Chondrocyte (in vitro differentiated cells): Measurements from ENCODE around the gene MZT1. TPM values are rescaled to one million over a fixed set of nuclear protein-coding genes. Genes with fewer than 3 reads are reported as not detected.

ENCODE experiments used
- DNase-seq: peaks from one replicate; pipeline ENCODE4 v3.0.0; 2021; ENCODE audit warnings: mixed read lengths, low spot score
- H3K27ac Mint-ChIP-seq: one replicate; pipeline ENCODE4 v1.8.0; 2021; ENCODE audit warnings: mild to moderate bottlenecking, moderate library complexity, mixed read lengths; ENCODE audit not compliant: unreplicated experiment
- H3K27me3 Mint-ChIP-seq: 2 replicates; pipeline ENCODE4 v1.8.0; 2021; ENCODE audit warnings: low read depth, mixed read lengths
- H3K36me3 Mint-ChIP-seq: 2 replicates; pipeline ENCODE4 v1.8.0; 2021; ENCODE audit warnings: low read depth, mixed read lengths
- H3K4me1 Mint-ChIP-seq: 2 replicates; pipeline ENCODE4 v1.8.0; 2021; ENCODE audit warnings: low read depth, mild to moderate bottlenecking, mixed read lengths
- H3K4me3 Mint-ChIP-seq: one replicate; pipeline ENCODE4 v1.8.0; 2021; ENCODE audit warnings: mild to moderate bottlenecking, moderate library complexity, mixed read lengths; ENCODE audit not compliant: unreplicated experiment
- H3K9me3 Mint-ChIP-seq: 2 replicates; pipeline ENCODE4 v1.8.0; 2021; ENCODE audit warnings: low read depth, mixed read lengths
- total RNA-seq: library from RNA; stranded (reverse); gene quantifications from 3 replicates; pipeline ENCODE4 v1.2.1, GENCODE V29; 2021
- TF ChIP-seq, protein P1 (sequence below): fragments of 200-600 bp; sonication (generic); IDR thresholded peaks from 2 replicates; pipeline ENCODE4 v1.5.0; 2021; ENCODE audit warnings: antibody characterized with exemption, mild to moderate bottlenecking, moderate library complexity

Gene MZT1
- total RNA-seq, 1 donor from 2014 or later = 11.6 TPM

- no peaks in the 10 kb centered on the region for H3K36me3 Mint-ChIP-seq
- peaks cover 21% of the 10 kb centered on the region for H3K27me3 Mint-ChIP-seq
- H3K27ac Mint-ChIP-seq = no peak overlapping the region
- TF ChIP-seq, protein P1, sequence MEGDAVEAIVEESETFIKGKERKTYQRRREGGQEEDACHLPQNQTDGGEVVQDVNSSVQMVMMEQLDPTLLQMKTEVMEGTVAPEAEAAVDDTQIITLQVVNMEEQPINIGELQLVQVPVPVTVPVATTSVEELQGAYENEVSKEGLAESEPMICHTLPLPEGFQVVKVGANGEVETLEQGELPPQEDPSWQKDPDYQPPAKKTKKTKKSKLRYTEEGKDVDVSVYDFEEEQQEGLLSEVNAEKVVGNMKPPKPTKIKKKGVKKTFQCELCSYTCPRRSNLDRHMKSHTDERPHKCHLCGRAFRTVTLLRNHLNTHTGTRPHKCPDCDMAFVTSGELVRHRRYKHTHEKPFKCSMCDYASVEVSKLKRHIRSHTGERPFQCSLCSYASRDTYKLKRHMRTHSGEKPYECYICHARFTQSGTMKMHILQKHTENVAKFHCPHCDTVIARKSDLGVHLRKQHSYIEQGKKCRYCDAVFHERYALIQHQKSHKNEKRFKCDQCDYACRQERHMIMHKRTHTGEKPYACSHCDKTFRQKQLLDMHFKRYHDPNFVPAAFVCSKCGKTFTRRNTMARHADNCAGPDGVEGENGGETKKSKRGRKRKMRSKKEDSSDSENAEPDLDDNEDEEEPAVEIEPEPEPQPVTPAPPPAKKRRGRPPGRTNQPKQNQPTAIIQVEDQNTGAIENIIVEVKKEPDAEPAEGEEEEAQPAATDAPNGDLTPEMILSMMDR = no peak
- H3K4me3 Mint-ChIP-seq = no peak overlapping the region
- peaks cover 3% of the 10 kb centered on the region for H3K4me1 Mint-ChIP-seq
- DNase-seq = no peak
- H3K9me3 Mint-ChIP-seq = no peaks in the 10 kb centered on the region
Measured at GRCh38 chr13:72662548-72662947, 64.9 kb downstream of the MZT1 start.

Other genes starting within 250 kb of the MZT1 start
- 2.8 to 4.5 TPM (median 3.2 TPM) in 3 replicates for gene BORA, start 294 bp upstream of the MZT1 start, total RNA-seq
- gene DIS3, start 54.3 kb upstream of the MZT1 start, total RNA-seq = 28.3 to 33.4 TPM (median 30.5 TPM) in 3 replicates
- 18.2 to 29.9 TPM (median 20.7 TPM) in 3 replicates for gene PIBF1, start 54.5 kb upstream of the MZT1 start, total RNA-seq